NOMO-1 (cell line): Measurements from ENCODE around the gene HOXB13.

Experiments
- DNase-seq, 2 experiments: peaks; one replicate each; lab custom pipeline; 2025; ENCODE audit not compliant: unreplicated experiment in 2 of 2; lab: John Stamatoyannopoulos, UW

Gene HOXB13

DNA sequence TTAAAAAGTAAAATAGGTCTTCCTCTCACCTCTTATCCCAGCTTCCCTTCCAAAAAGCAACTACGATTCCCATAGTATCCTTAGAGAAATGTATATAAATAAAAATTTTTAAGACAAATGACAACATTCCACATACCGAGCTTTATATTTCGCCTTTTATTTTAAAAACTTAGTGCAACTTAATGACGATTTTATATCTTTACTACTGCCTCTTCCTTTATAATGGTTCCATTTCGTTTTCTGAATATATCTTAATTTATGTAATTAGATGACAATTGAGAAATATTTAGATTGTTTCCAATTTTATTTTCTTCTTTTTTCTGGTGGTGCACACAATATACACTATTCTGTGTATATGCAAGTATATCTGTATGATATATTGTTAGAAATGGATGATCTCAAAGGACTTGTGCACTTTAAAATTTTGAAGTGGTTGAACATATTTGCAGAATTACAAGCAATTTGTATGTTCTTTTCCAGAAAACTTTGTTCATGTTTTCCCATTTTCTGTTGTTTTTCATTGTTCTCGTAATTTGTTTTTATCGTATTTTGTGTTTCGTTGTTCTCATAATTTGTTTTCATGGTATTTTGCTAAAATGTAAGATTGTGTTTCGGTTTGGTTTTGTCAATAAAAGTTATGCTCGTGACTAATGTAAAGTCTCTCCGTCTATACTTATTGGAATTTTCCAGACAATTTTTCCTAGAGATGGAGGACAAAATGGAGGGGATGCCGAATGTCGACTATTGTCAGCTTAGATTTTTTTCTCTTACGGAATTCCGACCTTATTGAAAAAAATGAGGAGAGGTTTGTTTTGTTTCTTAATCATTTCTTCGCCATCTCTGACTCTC is 20.4 kb upstream of the HOXB13 start:
- no peak for DNase-seq

DNA sequence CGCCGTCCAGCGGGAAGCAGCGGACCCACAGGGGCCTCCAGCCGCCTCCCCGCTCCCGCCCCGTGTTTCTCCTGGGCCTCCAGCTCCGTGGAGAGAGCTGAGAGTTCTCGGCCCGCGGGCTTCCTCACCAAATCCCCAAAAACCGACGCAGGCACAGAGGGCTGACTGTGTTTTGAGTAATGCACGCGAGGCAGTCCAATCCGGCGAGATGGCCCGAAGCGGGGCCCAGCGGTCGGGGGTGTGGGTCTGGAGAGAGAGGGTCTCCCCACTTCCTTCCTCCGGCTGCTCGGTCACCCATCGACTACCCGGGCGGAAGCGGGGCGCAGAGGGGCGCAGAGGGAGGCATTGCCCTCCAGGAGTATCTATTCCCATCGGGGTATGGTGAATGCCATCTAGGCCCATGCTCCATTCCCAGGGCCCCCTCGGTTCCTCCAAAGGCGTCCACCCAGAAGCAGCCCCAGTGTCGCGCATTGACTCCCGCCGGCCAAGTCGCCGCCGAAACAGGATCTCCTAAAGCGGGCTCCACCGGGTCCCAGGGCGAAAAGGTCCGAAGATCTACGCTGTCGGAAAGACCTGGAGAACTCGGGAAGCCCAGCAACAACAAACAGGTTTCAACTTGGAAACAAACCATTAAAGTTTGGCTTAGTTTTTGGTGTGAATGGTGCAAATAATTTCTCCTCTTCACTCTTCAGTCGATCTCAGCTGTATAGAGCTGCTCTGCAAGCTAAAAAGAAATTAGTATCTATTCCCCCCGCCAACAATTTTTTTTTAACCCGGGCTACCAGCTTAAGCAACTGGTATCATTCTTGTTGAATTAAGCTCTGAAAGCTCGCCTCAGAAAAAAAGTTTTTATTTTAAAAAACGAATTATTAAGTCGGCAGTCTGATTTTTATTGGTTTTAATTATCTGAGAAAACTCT is 19.2 kb upstream of the HOXB13 start:
- DNase-seq, result no peak

DNA sequence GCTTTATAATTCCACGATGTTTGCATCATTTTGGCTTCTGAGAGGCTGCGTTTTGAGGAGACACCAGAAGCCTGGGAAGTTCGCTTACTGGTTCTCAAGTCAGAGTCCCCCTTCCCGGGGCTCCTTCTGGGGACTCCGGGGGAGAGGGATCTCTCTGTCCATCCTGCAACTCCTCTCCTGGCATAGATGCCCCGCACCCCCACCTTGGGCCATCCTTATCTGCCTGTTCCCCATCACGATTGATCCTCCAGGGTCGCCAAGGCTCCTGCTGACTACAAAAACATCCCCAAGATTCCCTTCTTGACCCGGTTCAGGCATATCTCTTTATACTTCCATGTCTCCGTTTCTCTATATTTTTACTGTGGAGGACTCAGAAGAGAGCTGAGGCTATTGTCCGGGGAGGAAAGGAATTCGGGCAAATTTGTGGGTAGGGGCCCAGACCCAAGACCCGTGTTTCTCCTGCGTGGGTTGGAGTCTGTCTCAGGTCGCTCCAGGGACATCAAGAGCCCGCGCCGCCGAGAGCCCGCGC is 18.4 kb upstream of the HOXB13 start:
- DNase-seq, result no peak

DNA sequence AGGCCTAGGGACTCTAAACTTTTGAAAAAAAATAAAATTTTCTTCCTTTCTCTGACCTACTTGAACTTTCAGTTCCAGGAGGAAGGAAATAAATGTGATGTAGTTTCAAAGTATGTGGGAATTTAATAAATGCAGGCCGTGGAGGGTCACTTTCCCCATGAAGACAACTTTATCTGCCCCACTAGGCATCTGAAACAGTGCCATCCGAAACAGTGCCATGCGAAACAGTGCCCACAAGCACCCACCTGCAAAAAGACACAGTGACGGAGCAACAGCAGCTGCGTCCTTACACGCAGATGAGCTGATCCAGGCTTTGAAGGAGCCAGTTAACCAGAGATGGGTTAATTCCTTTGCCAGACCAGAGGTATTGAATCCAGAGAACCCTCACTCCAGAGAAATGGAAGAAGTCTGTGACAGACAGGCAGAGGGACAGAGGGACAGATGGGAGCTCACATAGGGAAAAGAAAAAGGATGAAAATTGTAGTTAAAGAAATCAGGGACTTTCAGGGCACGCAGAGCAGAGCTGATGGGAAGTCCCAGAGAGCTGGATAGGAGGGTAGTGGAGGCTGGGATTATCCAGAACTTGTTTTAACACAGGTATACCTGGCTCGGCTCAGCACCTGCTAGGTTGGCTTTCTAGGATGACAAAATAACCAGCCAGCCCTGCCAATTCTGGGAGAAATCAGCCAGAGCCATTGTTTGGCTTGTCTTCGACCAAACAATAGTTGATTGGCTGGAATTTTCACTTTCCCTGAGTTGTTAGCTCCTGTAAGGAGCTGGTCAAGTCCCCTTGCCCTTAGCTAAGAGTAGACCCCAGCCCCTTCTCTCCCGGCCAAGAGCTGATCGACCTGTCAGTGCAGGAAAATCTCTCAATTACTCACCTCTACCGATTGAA is 17.1 kb upstream of the HOXB13 start:
- DNase-seq, result no peak

DNA sequence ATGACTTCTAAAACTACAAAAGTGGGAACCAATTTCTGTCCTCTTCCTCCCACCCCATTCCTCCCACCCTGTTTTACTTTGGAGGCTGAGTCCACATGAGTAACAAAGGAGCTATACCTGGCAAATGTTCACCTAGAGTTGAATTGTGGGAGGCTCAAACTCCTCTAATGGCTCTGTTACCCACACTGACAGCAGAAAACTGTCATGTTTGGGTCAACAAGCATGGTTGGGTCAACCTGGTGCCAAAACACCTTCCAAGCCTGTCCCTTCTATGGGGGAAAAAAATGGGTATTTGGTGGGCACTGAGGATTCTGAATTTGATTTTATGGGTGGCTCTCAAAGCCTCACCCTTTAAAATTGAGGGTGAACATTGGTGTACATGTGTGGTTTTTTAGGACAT is 12.0 kb upstream of the HOXB13 start:
- no peak for DNase-seq

DNA sequence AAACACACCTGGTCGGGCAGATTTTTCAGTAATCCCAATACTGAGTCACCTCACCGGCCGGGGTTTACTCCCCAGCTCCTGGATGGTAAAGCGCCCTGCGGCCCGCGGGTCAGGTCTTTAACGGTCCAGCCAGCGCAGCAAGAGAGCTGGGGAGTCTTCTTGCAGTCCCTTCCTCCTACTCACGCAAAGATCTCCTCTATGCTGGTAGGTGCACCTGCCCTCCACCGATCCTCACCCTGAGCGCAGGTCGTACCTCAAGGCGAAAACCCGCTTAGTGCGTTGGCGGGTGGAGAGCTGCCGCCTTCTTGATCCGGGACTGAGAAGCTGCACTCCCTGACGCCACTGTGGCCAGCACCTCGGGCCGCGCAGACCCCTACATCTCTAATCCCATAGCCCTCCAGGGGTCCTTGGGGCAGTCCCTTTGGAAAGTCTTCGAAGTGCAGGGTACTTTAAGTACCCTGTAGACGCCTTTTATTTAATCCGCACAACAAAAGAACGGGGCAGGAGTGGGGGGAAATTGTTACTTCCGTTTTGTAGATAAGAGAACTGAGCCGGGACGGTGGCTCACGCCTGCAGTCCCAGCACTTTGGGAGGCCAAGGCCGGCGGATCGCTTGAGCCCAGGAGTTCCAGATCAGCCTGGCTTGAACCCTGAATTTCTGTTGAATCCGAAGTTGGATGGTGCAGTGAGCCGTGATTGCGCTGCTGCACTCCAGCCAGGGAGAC is 10.4 kb upstream of the HOXB13 start:
- no peak for DNase-seq

DNA sequence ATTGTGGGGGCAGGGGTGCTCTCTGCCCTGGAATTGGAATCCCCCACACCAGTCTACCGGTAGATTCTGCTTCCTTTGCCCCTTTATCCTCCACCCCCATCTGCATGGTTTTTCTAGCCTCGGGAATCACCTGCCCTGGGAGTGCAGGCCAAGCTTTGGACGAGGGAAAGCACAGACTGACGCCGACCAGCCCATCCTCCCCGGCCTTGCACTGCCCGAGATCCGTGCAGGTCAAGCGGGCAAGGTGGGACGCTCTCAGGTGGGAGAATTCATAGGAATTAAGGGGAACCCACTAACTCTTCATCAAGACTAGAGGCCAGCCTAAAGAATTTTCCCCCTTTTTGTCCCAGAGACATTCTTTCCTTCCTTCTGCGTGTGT is 9.9 kb upstream of the HOXB13 start:
- DNase-seq, result no peak

DNA sequence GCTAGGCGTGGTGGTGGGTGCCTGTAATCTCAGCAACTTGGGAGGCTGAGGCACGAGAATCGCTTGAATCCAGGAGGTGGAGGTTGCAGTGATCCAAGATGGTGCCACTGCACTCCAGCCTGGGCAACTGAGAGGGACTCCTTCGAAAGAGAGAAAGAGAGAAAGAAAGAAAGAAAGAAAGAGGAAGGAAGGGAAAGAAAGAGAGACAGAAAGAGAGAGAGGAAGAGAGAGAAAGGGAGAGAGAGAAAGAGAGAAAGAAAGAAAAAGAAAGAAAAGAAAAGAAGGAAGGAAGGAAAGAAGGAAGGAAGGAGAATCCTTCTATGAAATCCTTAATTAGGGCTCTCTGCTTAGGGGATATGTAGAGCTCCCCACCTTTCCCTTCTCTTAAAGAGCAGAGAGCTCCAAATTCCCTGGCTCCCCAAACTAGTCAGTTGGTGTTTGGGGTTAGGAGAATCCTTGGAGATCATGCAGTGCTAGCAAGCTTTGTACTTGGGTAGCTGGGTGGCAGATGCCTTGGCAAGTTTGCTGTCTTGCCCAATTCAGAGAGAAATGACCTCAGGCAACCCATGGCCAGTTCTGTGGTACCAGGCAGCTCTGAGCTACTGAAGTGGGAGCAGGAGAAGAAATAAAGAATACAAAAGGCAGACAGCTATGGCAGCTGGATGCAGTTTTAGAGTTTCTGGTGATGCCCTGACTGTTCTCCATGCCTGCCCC is 8.9 kb upstream of the HOXB13 start:
- no peak for DNase-seq

DNA sequence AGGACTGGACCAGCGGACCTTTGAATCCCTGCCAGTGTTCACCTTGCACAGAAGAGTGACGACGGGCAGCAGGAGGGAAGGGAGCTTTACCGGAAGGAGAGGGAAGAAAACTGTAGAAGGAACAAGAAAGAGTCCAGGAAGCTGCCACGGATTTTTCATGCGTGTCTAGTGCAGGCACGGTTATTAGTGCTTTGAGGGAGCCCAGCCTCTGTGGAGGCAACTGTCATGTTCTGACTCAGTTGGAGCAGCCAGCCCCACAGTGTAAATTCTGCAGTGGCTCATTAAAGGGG is 6.5 kb upstream of the HOXB13 start:
- no peak for DNase-seq

DNA sequence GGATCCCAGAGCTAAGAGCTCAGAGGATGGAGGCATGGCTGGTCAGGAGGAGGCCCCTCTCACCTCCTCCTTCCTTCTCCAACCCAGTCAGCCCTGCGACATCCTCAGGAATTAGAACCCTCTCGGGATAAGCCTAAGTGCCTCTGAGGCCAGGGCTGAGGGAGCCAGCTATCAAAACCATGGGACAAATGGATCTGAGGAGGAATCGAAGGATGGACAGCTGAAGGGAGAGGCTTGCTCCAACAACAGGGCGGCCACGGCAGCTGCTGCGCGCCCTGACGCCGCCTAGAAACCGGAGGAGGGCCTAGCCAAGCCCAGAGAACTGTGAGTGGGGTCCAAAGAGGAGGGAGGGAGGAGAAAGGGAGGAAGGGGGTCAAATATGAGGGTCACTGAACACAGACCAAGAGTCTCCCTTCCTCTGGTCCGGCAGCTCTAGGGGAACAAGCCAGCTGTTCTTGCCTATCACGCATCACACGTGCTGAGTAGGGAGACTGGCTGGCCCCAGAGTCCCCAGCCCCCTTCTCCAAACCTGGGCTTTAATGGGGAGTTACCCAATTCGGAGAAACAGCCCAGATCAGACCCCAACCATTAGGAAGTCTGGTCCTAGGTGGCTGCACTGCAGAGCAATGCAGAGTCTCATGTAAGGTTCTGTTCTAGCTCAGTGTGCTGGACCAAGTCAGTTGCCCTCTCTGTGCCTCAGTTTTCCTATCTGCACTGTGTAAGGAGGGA is 5.9 kb upstream of the HOXB13 start:
- DNase-seq, result no peak

DNA sequence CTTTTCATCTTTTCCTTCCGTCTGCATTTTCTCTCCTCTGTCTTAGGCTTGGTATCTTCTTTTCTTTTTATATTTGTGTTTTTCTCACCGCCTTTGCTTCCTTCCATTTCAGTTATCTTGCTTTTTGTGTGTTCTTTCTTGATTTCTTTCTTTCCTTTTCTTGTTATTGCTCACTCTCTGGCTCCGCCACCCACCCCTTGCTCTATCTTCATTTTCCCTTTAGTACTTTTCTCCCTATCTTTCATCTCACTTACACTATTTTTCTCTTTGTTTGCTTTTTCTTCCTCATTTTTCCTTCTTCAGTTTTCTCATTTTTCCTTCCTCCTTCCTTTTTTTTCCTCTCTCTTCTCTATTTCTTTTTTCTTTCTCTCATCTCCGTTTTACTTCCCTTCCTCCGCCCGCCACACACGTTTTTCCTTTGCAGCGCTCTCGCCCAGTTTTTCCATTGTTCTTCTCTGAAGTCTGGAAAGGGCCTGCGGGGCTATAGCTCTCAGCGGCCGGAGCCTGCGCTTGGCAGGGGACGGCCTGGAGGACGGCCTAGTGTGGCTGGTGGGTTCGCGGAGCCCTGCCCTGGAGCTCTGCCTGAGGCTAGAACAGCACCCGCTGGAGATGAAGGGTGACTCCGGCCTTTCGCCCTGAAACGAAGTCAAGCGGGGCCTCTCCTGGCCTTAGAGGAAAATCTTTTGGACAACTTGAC is 5.2 kb upstream of the HOXB13 start:
- DNase-seq, result no peak

DNA sequence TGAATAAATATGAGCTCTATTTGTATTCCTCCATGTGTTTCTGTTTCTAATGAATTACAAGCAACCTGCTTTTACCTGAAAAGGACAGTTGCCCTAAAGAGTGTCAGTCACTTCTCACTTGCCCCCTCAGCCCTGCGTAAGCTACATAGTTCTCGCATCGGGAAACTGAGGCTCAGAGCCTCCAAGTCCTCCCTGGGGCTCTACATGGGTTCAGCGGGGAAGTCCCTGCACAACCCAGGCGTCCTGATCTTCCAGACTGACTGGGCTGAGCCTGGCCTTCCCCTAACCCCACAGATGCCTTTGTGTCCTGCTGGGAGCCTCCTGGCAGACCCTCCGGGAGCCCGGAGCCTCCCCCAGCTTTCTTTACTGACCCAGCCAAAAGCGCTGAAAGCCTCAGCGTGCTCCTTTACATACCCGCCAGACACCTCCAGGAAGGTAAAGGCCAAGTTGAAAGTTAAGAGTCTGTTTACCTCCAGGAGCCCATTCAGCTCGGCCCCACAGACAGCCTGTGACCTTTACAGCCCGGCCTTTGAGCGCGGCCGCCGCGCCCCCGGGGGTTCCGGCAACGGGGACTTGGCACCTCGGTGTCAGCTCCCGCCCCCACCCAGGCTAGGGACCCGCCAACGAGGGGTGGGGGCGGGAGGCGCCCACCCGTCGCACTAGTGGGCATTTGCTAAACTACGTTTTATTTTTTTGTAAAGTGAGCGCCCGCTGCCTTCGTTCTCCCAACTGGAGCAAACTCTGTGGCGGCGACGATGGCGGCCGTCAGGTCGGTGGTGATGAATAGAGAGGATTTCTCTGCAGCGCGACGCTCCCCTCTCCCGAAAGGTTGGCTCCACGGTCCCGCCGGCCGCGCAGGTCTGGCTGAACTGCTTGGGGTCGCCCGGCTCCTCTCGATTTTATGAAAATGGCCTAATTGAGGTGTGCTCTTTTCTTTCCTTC is 4.4 kb upstream of the HOXB13 start:
- DNase-seq, result no peak

DNA sequence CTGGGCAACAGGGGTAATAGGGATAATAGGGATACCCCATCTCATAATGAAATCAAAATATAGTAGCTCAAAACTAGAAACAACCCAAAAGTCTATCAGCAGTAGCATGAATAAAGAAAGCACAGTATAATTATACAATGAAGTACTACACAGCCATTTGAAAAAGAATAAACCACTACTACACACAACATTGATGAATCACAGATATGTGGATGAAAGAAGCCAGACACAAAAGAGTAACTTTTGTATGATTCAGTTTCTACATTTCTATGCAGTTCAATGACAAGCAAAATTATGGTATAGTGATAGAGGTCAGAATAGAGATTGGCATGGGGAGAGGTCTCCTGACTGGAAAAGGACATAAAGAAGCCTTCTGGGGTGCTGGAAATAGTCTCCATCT is 2.8 kb upstream of the HOXB13 start:
- no peak for DNase-seq

DNA sequence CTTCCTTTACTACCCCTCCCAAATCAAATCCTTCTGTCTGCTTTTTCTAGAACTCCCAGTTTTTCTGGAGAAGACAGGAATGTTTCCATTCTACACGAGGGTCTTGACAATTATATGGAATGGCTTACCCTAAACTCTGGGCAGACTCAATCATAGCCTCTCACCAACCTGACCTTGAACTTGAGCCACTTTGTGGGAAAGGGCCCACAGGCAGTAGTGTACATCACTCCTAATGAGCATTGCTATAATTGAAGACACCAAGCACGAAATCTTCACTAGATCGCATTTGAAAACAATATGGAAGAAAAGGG is 1.6 kb upstream of the HOXB13 start:
- no peak for DNase-seq

DNA sequence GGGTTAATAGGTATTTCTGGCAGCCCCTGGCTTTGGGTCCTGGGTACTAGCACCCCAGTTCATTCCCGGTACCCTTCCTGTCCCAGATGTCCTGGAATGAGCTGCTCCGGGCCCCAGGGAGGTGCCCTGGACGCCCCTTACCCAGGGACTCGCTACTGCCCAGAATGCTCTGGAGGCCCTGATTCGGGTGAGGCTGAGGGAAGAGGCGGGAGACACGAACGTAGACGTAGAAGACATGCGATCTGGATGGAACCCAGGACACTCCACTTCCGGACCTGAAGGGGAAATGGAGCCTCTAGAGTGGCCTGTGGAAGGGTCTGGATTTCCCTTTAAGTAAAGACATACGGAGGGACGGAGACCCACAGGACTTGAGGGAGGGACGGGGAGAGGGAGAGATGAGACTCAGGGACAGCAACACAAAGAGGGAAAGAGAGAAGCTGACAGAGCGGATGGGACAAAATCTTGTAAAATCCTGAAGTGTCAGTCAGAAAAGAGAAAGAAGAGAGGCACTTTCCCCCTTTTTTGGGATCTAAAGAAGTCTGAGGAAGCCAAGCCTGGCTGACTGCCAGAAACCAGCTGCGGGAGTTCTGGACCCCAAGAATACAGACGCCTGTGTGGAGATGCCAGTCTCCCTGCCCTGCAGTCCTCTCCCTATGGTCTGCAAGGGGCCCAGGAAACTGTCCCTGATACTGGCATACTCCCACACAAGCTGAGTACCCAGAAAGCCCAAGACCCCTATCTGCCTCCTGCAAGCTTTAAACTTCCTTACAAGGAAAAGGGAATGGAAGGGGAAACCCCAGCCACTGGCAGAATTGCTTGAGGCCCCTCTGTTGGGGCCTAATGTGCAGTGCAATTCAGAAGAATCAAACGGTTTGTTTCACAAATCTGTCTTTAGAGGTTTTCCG is 1.0 kb upstream of the HOXB13 start:
- DNase-seq, result no peak

DNA sequence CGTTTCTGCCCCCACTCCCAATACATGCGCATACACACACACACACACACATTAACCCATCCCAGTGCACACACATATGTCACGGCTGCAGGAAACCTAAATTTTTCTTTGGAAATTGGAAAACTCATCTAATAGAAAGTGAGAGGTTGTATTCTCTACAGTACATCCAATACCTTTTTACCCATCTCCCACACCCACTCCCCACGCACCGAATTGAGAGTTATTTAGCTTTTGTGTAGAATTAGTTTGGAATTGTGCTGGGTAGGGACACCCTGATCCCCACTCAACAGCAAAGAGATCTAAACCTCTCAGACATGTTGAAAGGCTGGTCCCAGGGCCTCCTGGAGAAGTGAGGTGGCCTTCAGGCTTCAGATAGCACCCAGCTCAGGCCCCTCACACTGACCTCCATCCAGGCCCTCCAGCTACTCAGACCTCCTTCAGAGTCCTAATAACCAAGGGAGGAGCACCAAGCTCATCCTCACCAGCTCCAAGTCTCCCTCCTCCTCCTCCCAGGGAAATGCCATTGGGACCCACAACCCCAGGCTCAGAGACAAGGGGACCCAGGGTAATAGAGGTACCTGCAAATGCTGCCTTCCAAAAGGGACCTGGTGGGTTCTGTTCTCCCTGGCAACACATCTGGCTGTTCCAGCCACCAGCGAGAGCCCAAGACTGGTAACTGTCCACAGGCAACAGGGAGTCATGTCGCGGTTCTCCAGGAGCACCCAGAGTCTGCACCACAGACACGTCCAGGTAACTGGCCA is 955 bp downstream of the HOXB13 start:
- no peak for DNase-seq
